Measurements from ENCODE around the gene CGNL1.

GRCh38 chr15:57462381-57462780, 86.1 kb downstream of the CGNL1 start:
- TF ChIP-seq CEBPB (IDR thresholded peaks at IDR 0.05), result no peak
- TF ChIP-seq YY1 (IDR thresholded peaks at IDR 0.05; ENCODE audit: low read depth), result no peak
- no peak for TF ChIP-seq NFIC (IDR thresholded peaks at IDR 0.05)
- TF ChIP-seq, protein P1, sequence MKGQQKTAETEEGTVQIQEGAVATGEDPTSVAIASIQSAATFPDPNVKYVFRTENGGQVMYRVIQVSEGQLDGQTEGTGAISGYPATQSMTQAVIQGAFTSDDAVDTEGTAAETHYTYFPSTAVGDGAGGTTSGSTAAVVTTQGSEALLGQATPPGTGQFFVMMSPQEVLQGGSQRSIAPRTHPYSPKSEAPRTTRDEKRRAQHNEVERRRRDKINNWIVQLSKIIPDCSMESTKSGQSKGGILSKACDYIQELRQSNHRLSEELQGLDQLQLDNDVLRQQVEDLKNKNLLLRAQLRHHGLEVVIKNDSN (IDR thresholded peaks at IDR 0.05), result no peak
- TF ChIP-seq TCF12 (IDR thresholded peaks at IDR 0.05; ENCODE audit: low read depth), result no peak
- TF ChIP-seq CREB1 (IDR thresholded peaks at IDR 0.05; ENCODE audit: low read depth), result no peak
- no peak for TF ChIP-seq EP300 (IDR thresholded peaks at IDR 0.05; ENCODE audit: borderline replicate concordance)
- no peak for TF ChIP-seq REST (IDR thresholded peaks at IDR 0.05; ENCODE audit: low read depth)
- no peak for TF ChIP-seq TAF1 (IDR thresholded peaks at IDR 0.05; ENCODE audit: low read depth)
- TF ChIP-seq MAX (IDR thresholded peaks at IDR 0.05), result no peak
- 0 out of 2 replicates have a peak, but pooled peaks have one; percentile 10 for TF ChIP-seq RAD21 (IDR thresholded peaks at IDR 0.05; ENCODE audit: low read depth)
- TF ChIP-seq EGR1 (IDR thresholded peaks at IDR 0.05), result no peak
- TF ChIP-seq ZBTB7A (IDR thresholded peaks at IDR 0.05; ENCODE audit: low read depth), result no peak
- no peak for TF ChIP-seq TEAD4 (IDR thresholded peaks at IDR 0.05)
